Panc1 (cell line): ENCODE results near the gene LHX1. TPM values are rescaled to one million over a fixed set of nuclear protein-coding genes. Genes with fewer than 3 reads are reported as not detected.

Source experiments
- ATAC-seq: fragments of 200-7000 bp; cut with Tn5 transposase; 2 replicates; pipeline ENCODE4 v1.9.1; 2020; ENCODE audit warnings: mild to moderate bottlenecking, moderate library complexity
- BruUV-seq: library from RNA; stranded (reverse); fragments of 400-500 nt; replicated peaks from 2 replicates; lab custom pipeline; 2021; lab: Mats Ljungman, UMichigan
- CTCF ChIA-PET: fragments of 300-600 bp; sonication (Branson Sonifier 250); formaldehyde crosslinking; loops from one replicate; lab custom pipeline; 2022; ENCODE audit warnings: antibody characterized with exemption; lab: Charles Lee
- POLR2A ChIA-PET: fragments of 300-600 bp; sonication (Branson Sonifier 250); formaldehyde crosslinking; loops from one replicate; lab custom pipeline; 2022; ENCODE audit warnings: antibody characterized with exemption; lab: Charles Lee
- DNase-seq: peaks from one replicate; pipeline ENCODE4 v3.0.0-alpha.2; 2010; ENCODE audit warnings: low read depth, low spot score
- H3K27ac ChIP-seq: 2 replicates; pipeline ENCODE4 v1.5.1; 2011; ENCODE audit warnings: mild to moderate bottlenecking, low read length, inconsistent platforms
- H3K27me3 ChIP-seq: fragments of 200-500 bp; sonication (Bioruptor generic); 2 replicates; pipeline ENCODE4 v1.6.0; 2014; ENCODE audit warnings: low read length, inconsistent platforms; ENCODE audit not compliant: control insufficient read depth, insufficient read depth
- H3K36me3 ChIP-seq: fragments of 200-500 bp; sonication (Bioruptor generic); 2 replicates; pipeline ENCODE4 v1.5.1; 2014; ENCODE audit warnings: inconsistent platforms, mild to moderate bottlenecking, low read length, moderate library complexity; ENCODE audit not compliant: control insufficient read depth, insufficient read depth
- H3K4me1 ChIP-seq: 2 replicates; pipeline ENCODE4 v1.5.1; 2011; ENCODE audit warnings: inconsistent platforms, mild to moderate bottlenecking, low read length, moderate library complexity; ENCODE audit not compliant: control insufficient read depth, insufficient read depth
- H3K4me3 ChIP-seq, 2 experiments: 2 replicates each; pipeline ENCODE4 v1.5.1; 2011 to 2012; ENCODE audit warnings: low read depth in 2 of 2, low read length in 2 of 2, mild to moderate bottlenecking in 2 of 2, inconsistent platforms in 1 of 2, moderate library complexity in 1 of 2
- H3K9me3 ChIP-seq: fragments of 200-500 bp; sonication (Bioruptor generic); 2 replicates; pipeline ENCODE4 v1.5.1; 2014; ENCODE audit warnings: low read depth, mild to moderate bottlenecking, inconsistent platforms, low read length, moderate library complexity; ENCODE audit not compliant: control insufficient read depth, insufficient read depth
- CTCF ChIP-seq: fragments of 450-650 bp; IDR thresholded peaks from 2 replicates; pipeline ENCODE4 v1.5.1; 2017; ENCODE audit warnings: mild to moderate bottlenecking
- POLR2AphosphoS5 ChIP-seq: IDR thresholded peaks from 2 replicates; pipeline ENCODE4 v1.6.1; 2012; ENCODE audit warnings: mild to moderate bottlenecking, low read depth, low read length, moderate library complexity
- SIN3A ChIP-seq: IDR thresholded peaks from 2 replicates; pipeline ENCODE4 v1.6.1; 2012; ENCODE audit warnings: low read depth, mild to moderate bottlenecking, low read length, moderate library complexity, borderline replicate concordance; ENCODE audit not compliant: insufficient read depth
- TCF7L2 ChIP-seq: IDR thresholded peaks from 2 replicates; pipeline ENCODE4 v1.6.1; 2011; ENCODE audit warnings: mild to moderate bottlenecking, low read depth, low read length, inconsistent platforms
- in situ Hi-C: cut with HindIII; loops from 2 replicates; pipeline ENCODE4 v1.10.0; 2016; ENCODE audit warnings: low sequenced_read_pairs, low pct_unique_long_range_greater_than_20kb
- intact Hi-C: fragments of 100-400 bp; cut with micrococcal nuclease; formaldehyde crosslinking; loops from one replicate; pipeline ENCODE4 v1.10.0; 2022; ENCODE audit not compliant: unreplicated experiment
- total RNA-seq: library from RNA; stranded (reverse); gene quantifications from one replicate; pipeline ENCODE4 v1.2.1, GENCODE V29; 2021; ENCODE audit not compliant: unreplicated experiment
- TF ChIP-seq, protein P1 (sequence below), 2 experiments: IDR thresholded peaks; 2 replicates each; pipeline ENCODE4 v1.6.1; 2011 to 2012; ENCODE audit warnings: low read depth in 2 of 2, control low read depth in 1 of 2, low read length in 1 of 2, mild to moderate bottlenecking in 1 of 2, moderate library complexity in 1 of 2; ENCODE audit not compliant: insufficient read depth in 1 of 2

LHX1 gene
- total RNA-seq, 1 experiment from 2014 or later, result 8.6 TPM

DNA sequence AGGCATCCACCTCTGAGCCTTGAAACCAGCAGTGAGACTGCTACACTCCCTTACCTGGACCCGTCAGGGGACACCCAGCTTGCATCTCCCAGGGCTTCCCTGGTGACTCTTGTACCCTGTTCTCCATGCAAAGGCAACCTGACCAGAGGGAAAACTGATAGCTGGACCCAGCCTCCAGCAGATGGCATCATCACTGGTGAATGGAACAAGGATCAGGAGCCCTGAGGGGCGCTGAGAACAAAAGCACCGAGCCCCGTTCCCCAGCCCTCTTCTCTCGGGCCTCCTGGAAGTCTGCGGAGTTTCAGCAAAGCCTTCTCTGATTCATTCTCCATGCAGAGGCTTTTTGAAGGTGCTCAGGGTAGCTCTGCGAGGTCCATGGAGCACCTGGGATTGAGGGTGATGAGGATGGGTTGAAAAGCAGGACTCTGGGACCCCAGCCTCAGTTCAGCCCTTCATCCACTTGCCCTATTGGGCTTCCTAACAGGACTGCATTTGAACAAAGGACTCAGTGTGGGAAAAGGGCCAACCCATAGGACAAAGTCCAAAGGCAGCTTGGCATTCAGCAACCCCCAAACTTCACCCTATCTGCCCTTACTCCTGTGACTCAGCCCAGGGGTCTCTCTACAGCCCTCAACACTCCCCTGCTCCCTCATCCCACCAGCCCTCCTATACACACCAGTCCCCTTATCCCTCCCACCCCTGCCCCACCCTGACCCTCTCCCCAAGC lies 45.0 kb upstream of the LHX1 start:
- no peak overlapping the region for H3K4me3 ChIP-seq
- no peaks in the 10 kb centered on the region for H3K9me3 ChIP-seq
- H3K27ac ChIP-seq, result no peak overlapping the region
- H3K4me1 ChIP-seq, result no peaks in the 10 kb centered on the region
- BruUV-seq, result no TSS peak
- in situ Hi-C loops, result no loop called here
- no peak for DNase-seq
- H3K27me3 ChIP-seq, result no peaks in the 10 kb centered on the region
- no peak for ATAC-seq
- ChIA-PET CTCF (interaction anchor here (0.5 kb wide), 1 partner anchor 11 kb away, joined by 4 read pairs; no protein-coding TSS in a partner anchor), POLR2A (no interaction called here)
- intact Hi-C loops, result no loop called here
- no peaks in the 10 kb centered on the region for H3K36me3 ChIP-seq
- TF ChIP-seq, protein P1, sequence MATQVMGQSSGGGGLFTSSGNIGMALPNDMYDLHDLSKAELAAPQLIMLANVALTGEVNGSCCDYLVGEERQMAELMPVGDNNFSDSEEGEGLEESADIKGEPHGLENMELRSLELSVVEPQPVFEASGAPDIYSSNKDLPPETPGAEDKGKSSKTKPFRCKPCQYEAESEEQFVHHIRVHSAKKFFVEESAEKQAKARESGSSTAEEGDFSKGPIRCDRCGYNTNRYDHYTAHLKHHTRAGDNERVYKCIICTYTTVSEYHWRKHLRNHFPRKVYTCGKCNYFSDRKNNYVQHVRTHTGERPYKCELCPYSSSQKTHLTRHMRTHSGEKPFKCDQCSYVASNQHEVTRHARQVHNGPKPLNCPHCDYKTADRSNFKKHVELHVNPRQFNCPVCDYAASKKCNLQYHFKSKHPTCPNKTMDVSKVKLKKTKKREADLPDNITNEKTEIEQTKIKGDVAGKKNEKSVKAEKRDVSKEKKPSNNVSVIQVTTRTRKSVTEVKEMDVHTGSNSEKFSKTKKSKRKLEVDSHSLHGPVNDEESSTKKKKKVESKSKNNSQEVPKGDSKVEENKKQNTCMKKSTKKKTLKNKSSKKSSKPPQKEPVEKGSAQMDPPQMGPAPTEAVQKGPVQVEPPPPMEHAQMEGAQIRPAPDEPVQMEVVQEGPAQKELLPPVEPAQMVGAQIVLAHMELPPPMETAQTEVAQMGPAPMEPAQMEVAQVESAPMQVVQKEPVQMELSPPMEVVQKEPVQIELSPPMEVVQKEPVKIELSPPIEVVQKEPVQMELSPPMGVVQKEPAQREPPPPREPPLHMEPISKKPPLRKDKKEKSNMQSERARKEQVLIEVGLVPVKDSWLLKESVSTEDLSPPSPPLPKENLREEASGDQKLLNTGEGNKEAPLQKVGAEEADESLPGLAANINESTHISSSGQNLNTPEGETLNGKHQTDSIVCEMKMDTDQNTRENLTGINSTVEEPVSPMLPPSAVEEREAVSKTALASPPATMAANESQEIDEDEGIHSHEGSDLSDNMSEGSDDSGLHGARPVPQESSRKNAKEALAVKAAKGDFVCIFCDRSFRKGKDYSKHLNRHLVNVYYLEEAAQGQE (IDR thresholded peaks at IDR 0.05; ENCODE audit: insufficient read depth in 1 of 2, low read depth in 2 of 2, low read length in 1 of 2), result no peak
- TF ChIP-seq POLR2AphosphoS5, result no peak
- TF ChIP-seq CTCF, result no peak
- no peak for TF ChIP-seq SIN3A
- no peak for TF ChIP-seq TCF7L2

- no peaks in the 10 kb centered on the region for H3K9me3 ChIP-seq
- CTCF ChIA-PET, result no interaction called here
- no peak for DNase-seq
- in situ Hi-C loops, result no loop called here
- H3K4me3 ChIP-seq, result no peak overlapping the region
- intact Hi-C loops, result no loop called here
- TF ChIP-seq POLR2AphosphoS5 (no peak), TCF7L2 (no peak), SIN3A (no peak), CTCF (no peak)
- TF ChIP-seq, protein P1 (IDR thresholded peaks at IDR 0.05; ENCODE audit: insufficient read depth in 1 of 2, low read depth in 2 of 2, low read length in 1 of 2), result no peak
- H3K4me1 ChIP-seq, result no peaks in the 10 kb centered on the region
- H3K27me3 ChIP-seq, result no peaks in the 10 kb centered on the region
- POLR2A ChIA-PET, result no interaction called here
- no peak overlapping the region for H3K27ac ChIP-seq
- no peaks in the 10 kb centered on the region for H3K36me3 ChIP-seq
- BruUV-seq, result no TSS peak
- no peak for ATAC-seq
These were observed 43.1 kb upstream of the LHX1 start for GRCh38 chr17:36894177-36894576.
